ENCODE measurements around the gene CNKSR1.

CNKSR1 gene

GRCh38 chr1:26197813-26198212, 20.5 kb downstream of the CNKSR1 start:
- H3K4me2 ChIP-seq (ENCODE audit: low read length) = no peak overlapping the region
- TF ChIP-seq CTCF (IDR thresholded peaks at IDR 0.05; ENCODE audit: low read depth, low read length) = no peak
- no peak for TF ChIP-seq EZH2phosphoT487 (IDR thresholded peaks at IDR 0.05; ENCODE audit: low read depth)
- H3K4me3 ChIP-seq (ENCODE audit: low read length) = no peak overlapping the region
- no peak overlapping the region for H3K9ac ChIP-seq (ENCODE audit: low read length)
- H3K4me1 ChIP-seq (ENCODE audit: low read length) = no peaks in the 10 kb centered on the region
- no peaks in the 10 kb centered on the region for H4K20me1 ChIP-seq (ENCODE audit: insufficient read depth, low read length)
- H3K27ac ChIP-seq (ENCODE audit: low read length) = no peak overlapping the region
- no peaks in the 10 kb centered on the region for H3K27me3 ChIP-seq (ENCODE audit: low read depth, low read length)
- no peak overlapping the region for H2AFZ ChIP-seq (ENCODE audit: low read depth, low read length)
- H3K79me2 ChIP-seq (ENCODE audit: low read length) = no peaks in the 10 kb centered on the region
- H3K36me3 ChIP-seq (replicated peaks; ENCODE audit: low read depth, low read length) = no peaks in the 10 kb centered on the region
- H3K9me3 ChIP-seq (ENCODE audit: insufficient read depth, low read length) = no peaks in the 10 kb centered on the region

GRCh38 chr1:26200413-26200812, 23.1 kb downstream of the CNKSR1 start:
- H3K27me3 ChIP-seq (ENCODE audit: low read depth, low read length) = no peaks in the 10 kb centered on the region
- TF ChIP-seq EZH2phosphoT487 (IDR thresholded peaks at IDR 0.05; ENCODE audit: low read depth) (no peak), CTCF (IDR thresholded peaks at IDR 0.05; ENCODE audit: low read depth, low read length) (no peak)
- H3K9ac ChIP-seq (ENCODE audit: low read length) = no peak overlapping the region
- H2AFZ ChIP-seq (ENCODE audit: low read depth, low read length) = no peak overlapping the region
- H3K27ac ChIP-seq (ENCODE audit: low read length) = no peak overlapping the region
- H4K20me1 ChIP-seq (ENCODE audit: insufficient read depth, low read length) = no peaks in the 10 kb centered on the region
- no peak overlapping the region for H3K4me3 ChIP-seq (ENCODE audit: low read length)
- H3K4me1 ChIP-seq (ENCODE audit: low read length) = no peaks in the 10 kb centered on the region
- H3K9me3 ChIP-seq (ENCODE audit: insufficient read depth, low read length) = no peaks in the 10 kb centered on the region
- no peaks in the 10 kb centered on the region for H3K79me2 ChIP-seq (ENCODE audit: low read length)
- H3K4me2 ChIP-seq (ENCODE audit: low read length) = no peak overlapping the region
- H3K36me3 ChIP-seq (replicated peaks; ENCODE audit: low read depth, low read length) = no peaks in the 10 kb centered on the region

DNA sequence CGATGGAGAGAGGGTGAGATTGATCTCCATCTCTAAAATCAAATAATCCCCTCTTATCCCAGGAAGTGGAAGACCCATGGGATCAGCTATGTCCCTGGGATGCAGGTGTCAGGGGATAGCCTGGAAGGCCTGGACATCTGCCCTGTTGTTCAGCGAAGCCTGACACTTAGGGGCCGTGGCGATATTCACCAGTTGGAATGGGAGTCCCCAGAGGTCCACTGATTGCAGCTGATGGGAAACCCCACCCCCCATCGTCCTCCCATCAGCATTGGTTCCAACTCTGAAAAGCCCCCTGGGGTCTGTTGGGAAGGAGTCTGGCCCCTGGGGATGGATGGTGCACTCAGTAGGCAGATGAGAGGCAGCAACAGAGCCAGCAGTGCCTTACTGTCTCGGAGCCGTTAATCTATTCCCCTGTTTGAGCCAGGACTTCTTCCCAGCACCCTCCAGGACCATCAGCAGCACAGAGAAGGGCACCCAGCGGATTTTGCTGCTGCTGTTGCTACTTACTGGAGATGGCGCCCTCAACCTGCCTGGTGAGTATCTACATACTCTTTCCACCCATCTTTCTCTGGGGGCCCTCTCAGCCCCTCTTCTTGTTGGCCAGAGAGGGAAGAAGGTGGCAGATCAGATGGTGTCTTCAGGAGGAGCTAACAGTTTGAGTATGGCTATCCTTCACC, 26.5 kb downstream of the CNKSR1 start:
- Histone ChIP-seq H3K79me2 (ENCODE audit: low read length) (no peaks in the 10 kb centered on the region), H3K27me3 (ENCODE audit: low read depth, low read length) (no peaks in the 10 kb centered on the region), H3K27ac (ENCODE audit: low read length) (no peak overlapping the region), H3K9ac (ENCODE audit: low read length) (no peak overlapping the region), H3K4me3 (ENCODE audit: low read length) (no peak overlapping the region), H3K9me3 (ENCODE audit: insufficient read depth, low read length) (no peaks in the 10 kb centered on the region), H3K4me1 (ENCODE audit: low read length) (no peaks in the 10 kb centered on the region), H3K4me2 (ENCODE audit: low read length) (no peak overlapping the region), H3K36me3 (replicated peaks; ENCODE audit: low read depth, low read length) (no peaks in the 10 kb centered on the region), H2AFZ (ENCODE audit: low read depth, low read length) (no peak overlapping the region), H4K20me1 (ENCODE audit: insufficient read depth, low read length) (no peaks in the 10 kb centered on the region)
- TF ChIP-seq EZH2phosphoT487 (IDR thresholded peaks at IDR 0.05; ENCODE audit: low read depth) (no peak), CTCF (IDR thresholded peaks at IDR 0.05; ENCODE audit: low read depth, low read length) (no peak)

DNA sequence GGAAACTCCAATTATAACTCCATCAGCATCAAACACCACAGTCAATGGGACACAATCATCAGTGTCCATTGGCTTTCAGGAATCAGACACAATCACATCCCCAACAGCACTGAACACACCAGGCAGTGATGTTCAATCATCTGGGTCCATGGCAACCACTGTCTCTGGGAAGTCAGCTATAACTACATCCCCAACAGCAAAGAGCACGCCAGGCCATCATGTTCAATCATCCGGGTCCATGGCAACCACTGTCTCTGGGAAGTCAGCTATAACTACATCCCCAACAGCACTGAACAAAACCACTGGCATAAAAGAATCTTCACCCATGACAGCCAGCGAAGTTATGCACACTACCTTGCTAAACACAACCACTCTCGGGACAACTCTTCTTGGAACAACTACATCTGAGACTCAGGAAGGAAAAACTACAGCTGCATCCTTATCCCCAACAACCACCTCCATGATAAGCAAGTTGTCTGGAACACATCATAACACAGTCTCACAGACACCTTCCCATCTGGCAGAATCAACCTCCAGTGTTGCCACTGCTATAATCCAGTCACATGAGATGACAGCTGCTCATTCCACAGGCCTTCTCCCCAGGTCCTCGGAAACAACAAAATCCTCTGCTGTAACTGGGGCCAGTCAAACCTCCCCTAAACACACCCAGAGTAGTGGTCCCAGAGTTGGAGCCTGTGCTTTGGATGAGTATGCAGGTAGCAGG, 33.0 kb downstream of the CNKSR1 start:
- Histone ChIP-seq H3K27me3 (ENCODE audit: low read depth, low read length) (no peaks in the 10 kb centered on the region), H4K20me1 (ENCODE audit: insufficient read depth, low read length) (no peaks in the 10 kb centered on the region), H3K36me3 (replicated peaks; ENCODE audit: low read depth, low read length) (no peaks in the 10 kb centered on the region), H2AFZ (ENCODE audit: low read depth, low read length) (no peak overlapping the region), H3K4me1 (ENCODE audit: low read length) (no peaks in the 10 kb centered on the region), H3K9me3 (ENCODE audit: insufficient read depth, low read length) (no peaks in the 10 kb centered on the region), H3K4me3 (ENCODE audit: low read length) (no peak overlapping the region), H3K27ac (ENCODE audit: low read length) (no peak overlapping the region), H3K79me2 (ENCODE audit: low read length) (no peaks in the 10 kb centered on the region), H3K4me2 (ENCODE audit: low read length) (no peak overlapping the region), H3K9ac (ENCODE audit: low read length) (no peak overlapping the region)
- no peak for TF ChIP-seq CTCF (IDR thresholded peaks at IDR 0.05; ENCODE audit: low read depth, low read length)
- TF ChIP-seq EZH2phosphoT487 (IDR thresholded peaks at IDR 0.05; ENCODE audit: low read depth) = no peak

Measured in OCI-LY3 (cell line).